ENCODE data around the gene TMEM94. TPM values are rescaled to one million over a fixed set of nuclear protein-coding genes. Genes with fewer than 3 reads are reported as not detected.

Gene TMEM94
- total RNA-seq, 1 donor from 2014 or later, result 197 TPM

DNA sequence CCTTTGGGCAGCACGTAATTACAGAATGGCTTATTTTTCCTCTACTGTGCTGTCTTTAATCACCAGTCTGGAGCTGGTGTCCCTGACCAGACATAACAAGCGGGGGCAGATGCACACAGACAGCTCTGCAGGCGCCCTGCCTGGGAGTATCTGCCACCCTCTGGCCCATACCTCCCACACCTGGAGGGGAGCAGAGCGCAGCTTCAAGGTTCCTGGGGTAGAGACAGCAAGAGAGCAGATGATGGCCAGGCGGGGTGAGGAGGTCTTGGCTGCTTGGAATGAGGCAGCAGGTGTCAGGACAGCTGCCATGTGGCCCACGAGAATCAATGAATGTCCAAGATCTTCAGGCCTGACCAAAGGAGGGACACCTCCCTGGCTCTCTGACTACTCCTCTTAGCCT is 23.8 kb downstream of the TMEM94 start:
- H3K4me3 Mint-ChIP-seq (ENCODE audit: low read depth), result no peak overlapping the region
- TF ChIP-seq, protein P1, sequence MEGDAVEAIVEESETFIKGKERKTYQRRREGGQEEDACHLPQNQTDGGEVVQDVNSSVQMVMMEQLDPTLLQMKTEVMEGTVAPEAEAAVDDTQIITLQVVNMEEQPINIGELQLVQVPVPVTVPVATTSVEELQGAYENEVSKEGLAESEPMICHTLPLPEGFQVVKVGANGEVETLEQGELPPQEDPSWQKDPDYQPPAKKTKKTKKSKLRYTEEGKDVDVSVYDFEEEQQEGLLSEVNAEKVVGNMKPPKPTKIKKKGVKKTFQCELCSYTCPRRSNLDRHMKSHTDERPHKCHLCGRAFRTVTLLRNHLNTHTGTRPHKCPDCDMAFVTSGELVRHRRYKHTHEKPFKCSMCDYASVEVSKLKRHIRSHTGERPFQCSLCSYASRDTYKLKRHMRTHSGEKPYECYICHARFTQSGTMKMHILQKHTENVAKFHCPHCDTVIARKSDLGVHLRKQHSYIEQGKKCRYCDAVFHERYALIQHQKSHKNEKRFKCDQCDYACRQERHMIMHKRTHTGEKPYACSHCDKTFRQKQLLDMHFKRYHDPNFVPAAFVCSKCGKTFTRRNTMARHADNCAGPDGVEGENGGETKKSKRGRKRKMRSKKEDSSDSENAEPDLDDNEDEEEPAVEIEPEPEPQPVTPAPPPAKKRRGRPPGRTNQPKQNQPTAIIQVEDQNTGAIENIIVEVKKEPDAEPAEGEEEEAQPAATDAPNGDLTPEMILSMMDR (IDR thresholded peaks at IDR 0.05; ENCODE audit: unreplicated experiment), result no peak
- H3K9me3 Mint-ChIP-seq (ENCODE audit: low read depth), result no peaks in the 10 kb centered on the region
- no peaks in the 10 kb centered on the region for H3K27me3 Mint-ChIP-seq
- H3K27ac Mint-ChIP-seq, result no peak overlapping the region
- H3K4me1 Mint-ChIP-seq (ENCODE audit: low read depth), result peaks cover 4% of the 10 kb centered on the region
- H3K36me3 Mint-ChIP-seq (ENCODE audit: insufficient read depth), result peaks cover 6% of the 10 kb centered on the region
- DNase-seq (ENCODE audit: low spot score, unreplicated experiment), result no peak

DNA sequence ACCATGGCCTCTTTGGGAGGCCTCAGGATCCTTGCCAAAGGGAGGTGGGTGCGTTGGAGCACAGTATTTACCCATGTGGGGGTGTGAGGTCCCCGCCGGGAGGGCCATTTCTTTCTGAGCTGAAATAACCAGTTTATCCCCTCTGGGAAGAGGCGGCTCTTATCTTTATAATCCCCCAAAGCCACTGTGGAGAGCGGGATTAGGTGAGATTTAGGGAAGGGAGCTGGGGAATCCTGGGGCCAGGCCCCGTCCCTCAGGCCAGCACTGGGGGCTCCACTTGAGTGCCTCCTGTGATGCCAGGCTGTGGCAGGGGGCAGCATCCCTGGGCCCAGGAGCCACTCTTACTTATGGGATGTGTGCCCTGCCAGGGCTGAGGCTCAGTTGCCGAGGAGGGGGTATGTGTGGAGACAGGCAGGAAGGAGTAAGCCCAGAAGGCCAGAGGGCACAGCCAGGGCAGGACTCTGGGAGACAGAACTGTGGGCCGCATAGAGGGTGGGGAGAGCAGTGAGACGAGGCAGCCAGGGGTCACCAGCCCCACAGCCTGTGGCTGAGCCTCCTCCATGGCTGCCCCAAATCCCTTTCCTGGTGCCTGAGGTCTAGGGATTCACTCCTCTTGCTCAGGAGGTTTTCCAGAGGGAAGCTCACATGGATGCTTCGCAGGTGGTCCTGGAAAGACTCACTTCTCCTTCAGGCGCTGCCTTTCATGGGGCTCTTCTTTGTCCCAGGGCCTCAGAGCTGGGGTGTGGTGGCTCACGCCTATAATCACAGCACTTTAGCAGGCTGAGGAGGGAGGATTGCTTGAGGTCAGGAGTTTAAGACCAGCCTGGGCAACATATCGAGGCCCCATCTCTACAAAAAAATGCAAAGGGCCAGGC is 25.0 kb downstream of the TMEM94 start:
- TF ChIP-seq, protein P1 (IDR thresholded peaks at IDR 0.05; ENCODE audit: unreplicated experiment), result no peak
- Mint-ChIP-seq H3K9me3 (ENCODE audit: low read depth) (no peaks in the 10 kb centered on the region), H3K27me3 (no peaks in the 10 kb centered on the region), H3K27ac (no peak overlapping the region), H3K36me3 (ENCODE audit: insufficient read depth) (peaks cover 6% of the 10 kb centered on the region), H3K4me3 (ENCODE audit: low read depth) (no peak overlapping the region), H3K4me1 (ENCODE audit: low read depth) (peaks cover 4% of the 10 kb centered on the region)
- no peak for DNase-seq (ENCODE audit: low spot score, unreplicated experiment)

DNA sequence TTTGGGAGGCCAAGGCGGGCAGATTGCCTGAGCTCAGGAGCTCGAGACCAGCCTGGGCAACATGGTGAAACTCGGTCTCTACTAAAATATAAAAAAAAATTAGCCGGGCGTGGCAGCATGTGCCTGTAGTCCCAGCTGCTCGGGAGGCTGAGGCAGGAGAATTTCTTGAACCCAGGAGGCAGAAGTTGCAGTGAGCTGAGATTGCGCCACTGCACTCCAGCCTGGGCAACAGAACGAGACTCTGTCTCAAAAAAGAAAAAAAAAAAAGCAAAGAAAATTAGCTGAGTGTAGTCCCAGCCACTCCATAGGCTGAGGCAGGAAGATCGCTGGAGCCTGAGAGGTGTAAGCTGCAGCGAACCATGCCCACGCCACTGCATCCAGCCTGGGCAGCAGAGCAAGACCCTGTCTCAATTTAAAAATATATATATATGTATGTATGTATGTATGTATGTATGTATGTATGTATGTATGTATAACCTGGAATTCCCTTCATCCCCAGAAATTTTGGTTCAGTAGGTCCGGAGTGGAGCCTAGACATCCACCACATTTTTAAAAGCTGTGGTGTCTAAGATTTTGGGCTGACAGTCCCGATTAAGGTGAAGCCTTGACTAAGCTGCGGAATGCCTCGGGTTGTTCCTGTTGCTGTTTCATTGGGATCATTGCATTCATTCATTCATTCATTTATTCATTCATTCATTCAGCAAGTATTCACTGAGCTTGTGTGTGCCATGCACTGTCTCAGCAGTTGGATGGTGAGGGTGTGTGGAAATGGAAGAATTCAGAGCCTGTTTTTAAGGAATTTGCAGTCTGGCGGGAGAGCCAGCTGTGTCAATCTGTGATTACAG is 25.9 kb downstream of the TMEM94 start:
- Mint-ChIP-seq H3K4me1 (ENCODE audit: low read depth) (peaks cover 4% of the 10 kb centered on the region), H3K27me3 (no peaks in the 10 kb centered on the region), H3K4me3 (ENCODE audit: low read depth) (no peak overlapping the region), H3K27ac (no peak overlapping the region), H3K9me3 (ENCODE audit: low read depth) (no peaks in the 10 kb centered on the region), H3K36me3 (ENCODE audit: insufficient read depth) (peaks cover 6% of the 10 kb centered on the region)
- no peak for DNase-seq (ENCODE audit: low spot score, unreplicated experiment)
- TF ChIP-seq, protein P1 (IDR thresholded peaks at IDR 0.05; ENCODE audit: unreplicated experiment), result no peak

DNA sequence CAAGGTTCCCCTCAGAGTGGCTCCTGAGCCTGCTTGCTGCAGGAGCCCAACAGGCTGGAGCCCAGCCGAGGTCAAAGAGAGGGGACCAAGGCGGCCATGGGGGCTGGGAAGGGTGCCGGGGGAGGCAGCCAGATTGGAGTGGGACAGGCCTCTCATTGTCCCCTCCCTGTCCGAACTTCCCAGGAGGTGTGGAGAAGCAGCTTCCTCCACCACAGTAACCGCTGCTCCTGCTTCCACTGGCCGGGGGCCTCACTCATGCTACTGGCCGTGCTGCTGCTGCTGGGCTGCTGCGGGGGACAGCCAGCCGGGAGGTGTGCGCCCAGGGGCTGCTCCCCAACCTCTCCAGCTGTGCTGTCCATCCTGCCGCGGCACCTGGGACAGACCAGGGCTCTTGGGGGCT is 29.3 kb downstream of the TMEM94 start:
- Mint-ChIP-seq H3K27ac (no peak overlapping the region), H3K27me3 (no peaks in the 10 kb centered on the region), H3K4me1 (ENCODE audit: low read depth) (no peaks in the 10 kb centered on the region), H3K9me3 (ENCODE audit: low read depth) (no peaks in the 10 kb centered on the region), H3K4me3 (ENCODE audit: low read depth) (no peak overlapping the region), H3K36me3 (ENCODE audit: insufficient read depth) (peaks cover 6% of the 10 kb centered on the region)
- TF ChIP-seq, protein P1 (IDR thresholded peaks at IDR 0.05; ENCODE audit: unreplicated experiment), result no peak
- no peak for DNase-seq (ENCODE audit: low spot score, unreplicated experiment)

DNA sequence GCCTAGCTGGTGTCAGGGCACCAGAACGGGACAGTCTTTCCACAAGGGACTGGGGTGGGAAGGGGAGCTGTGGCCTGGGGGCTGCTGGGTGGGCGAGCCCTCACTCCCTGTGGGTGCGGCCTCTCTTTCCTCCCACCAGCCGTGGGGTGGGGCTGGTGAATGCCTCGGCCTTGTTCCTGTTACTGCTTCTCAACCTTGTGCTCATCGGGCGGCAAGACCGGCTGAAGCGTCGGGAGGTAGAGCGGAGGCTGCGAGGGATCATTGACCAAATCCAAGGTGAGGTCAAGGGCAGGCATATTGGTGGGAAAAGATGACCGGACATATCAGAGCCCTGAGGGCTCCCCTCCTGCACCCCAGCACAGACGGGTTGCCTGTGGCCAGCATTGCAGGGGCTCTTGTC is 29.7 kb downstream of the TMEM94 start:
- Mint-ChIP-seq H3K27ac (no peak overlapping the region), H3K27me3 (no peaks in the 10 kb centered on the region), H3K9me3 (ENCODE audit: low read depth) (no peaks in the 10 kb centered on the region), H3K36me3 (ENCODE audit: insufficient read depth) (peaks cover 6% of the 10 kb centered on the region), H3K4me1 (ENCODE audit: low read depth) (no peaks in the 10 kb centered on the region), H3K4me3 (ENCODE audit: low read depth) (no peak overlapping the region)
- TF ChIP-seq, protein P1 (IDR thresholded peaks at IDR 0.05; ENCODE audit: unreplicated experiment), result no peak
- no peak for DNase-seq (ENCODE audit: low spot score, unreplicated experiment)
